ENCODE measurements around the gene AGPS.
"Not testable (repeated sequence)": the region's sequence is repeated elsewhere in the genome, so short reads cannot be mapped to it uniquely, and the experiment has no call there.

Gene AGPS

GRCh38 chr2:177532567-177532966 lies 140.0 kb downstream of the AGPS start:
- no peak for DNase-seq

GRCh38 chr2:177533253-177533652 lies 140.7 kb downstream of the AGPS start:
- peak; percentile 26 for DNase-seq

- peak; percentile 72 for DNase-seq
These were observed 142.4 kb downstream of the AGPS start for GRCh38 chr2:177535000-177535399.

- DNase-seq = peak; percentile 95
These were observed 143.5 kb downstream of the AGPS start for GRCh38 chr2:177535958-177536504.

- no peak for DNase-seq
These were observed 144.6 kb downstream of the AGPS start for GRCh38 chr2:177537213-177537612.

- DNase-seq = peak; percentile 90
These were observed 145.1 kb downstream of the AGPS start for GRCh38 chr2:177537636-177538035.

GRCh38 chr2:177538323-177538722 lies 145.8 kb downstream of the AGPS start:
- DNase-seq = peak; percentile 80

GRCh38 chr2:177540283-177540682 lies 147.7 kb downstream of the AGPS start:
- no peak for DNase-seq

- no peak for DNase-seq
These were observed 148.9 kb downstream of the AGPS start for GRCh38 chr2:177541258-177541991.

GRCh38 chr2:177542396-177542795 lies 149.8 kb downstream of the AGPS start:
- DNase-seq = no peak

GRCh38 chr2:177543007-177543760 lies 150.6 kb downstream of the AGPS start:
- DNase-seq = peak; percentile 55

GRCh38 chr2:177545143-177545542 lies 152.6 kb downstream of the AGPS start:
- DNase-seq = no peak

- DNase-seq = peak; percentile 29
These were observed 153.5 kb downstream of the AGPS start for GRCh38 chr2:177545981-177546585.

- no peak for DNase-seq
These were observed 154.5 kb downstream of the AGPS start for GRCh38 chr2:177547122-177547521.

- DNase-seq = no peak
These were observed 155.2 kb downstream of the AGPS start for GRCh38 chr2:177547772-177548171.

GRCh38 chr2:177548636-177549035 lies 156.1 kb downstream of the AGPS start:
- DNase-seq = no peak

- no peak for DNase-seq
These were observed 156.6 kb downstream of the AGPS start for GRCh38 chr2:177549171-177549570.

GRCh38 chr2:177550264-177551200 lies 158.0 kb downstream of the AGPS start:
- DNase-seq = no peak

GRCh38 chr2:177551360-177551759 lies 158.8 kb downstream of the AGPS start:
- DNase-seq = not testable (repeated sequence)

GRCh38 chr2:177551989-177552421 lies 159.4 kb downstream of the AGPS start:
- DNase-seq = peak; percentile 62

- peak; percentile 92 for DNase-seq
These were observed 160.0 kb downstream of the AGPS start for GRCh38 chr2:177552422-177553175.
